Ovary (tissue), 3 donors: ENCODE data around the gene AFG3L2.

ENCODE experiments used
- CTCF ChIP-seq, 3 donors: fragments of 450-650 bp in 2 of 3; fragments of 200-600 bp in 1 of 3; IDR thresholded peaks; one replicate each; pipeline versions ENCODE4 v1.5.1 to v1.8.0; 2016 to 2022; ENCODE audit warnings: antibody characterized with exemption in 3 of 3, mild to moderate bottlenecking in 1 of 3
- EP300 ChIP-seq: sonication (generic); formaldehyde crosslinking; IDR thresholded peaks from one replicate; pipeline ENCODE4 v1.6.1; 2017; ENCODE audit warnings: antibody characterized with exemption
- POLR2A ChIP-seq: fragments of 450-650 bp; IDR thresholded peaks from one replicate; pipeline ENCODE4 v1.6.1; 2017; ENCODE audit warnings: antibody characterized with exemption, mild to moderate bottlenecking, moderate library complexity
- donor health status: DM: no; HTN: no; CAD: no.

DNA sequence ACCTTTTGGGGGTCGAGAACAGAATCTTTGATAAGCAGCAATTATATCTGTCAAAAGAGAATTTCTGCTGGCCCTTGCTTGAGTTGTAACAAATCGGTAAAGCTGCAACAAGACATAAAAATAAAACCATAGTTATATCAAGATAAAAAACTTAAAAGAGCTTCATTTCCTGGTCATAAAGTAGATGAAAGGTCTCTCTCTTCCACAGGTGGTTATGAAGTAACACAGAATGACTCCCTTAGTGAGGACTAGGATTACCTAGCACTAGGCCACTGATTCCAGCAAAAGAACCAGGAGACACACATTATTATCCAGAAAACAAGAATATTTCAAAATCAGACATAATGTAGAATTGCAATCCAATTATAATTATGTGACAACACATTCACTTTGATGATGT, 5.4 kb downstream of the AFG3L2 start:
- TF ChIP-seq CTCF (IDR thresholded peaks at IDR 0.05) = no peak
- TF ChIP-seq POLR2A = no peak
- TF ChIP-seq EP300 = no peak
